PC-9 (cell line): ENCODE measurements around the gene NIPAL3.

ENCODE experiments used
- EZH2 ChIP-seq: fragments of 200-600 bp; sonication (generic); IDR thresholded peaks from 2 replicates; pipeline ENCODE4 v1.8.0; 2017; ENCODE audit warnings: antibody characterized with exemption, low read depth
- TF ChIP-seq, protein P1 (sequence below): fragments of 200-600 bp; sonication (generic); conservative IDR thresholded peaks from 2 replicates; pipeline ENCODE4 v1.6.1; 2017; ENCODE audit warnings: mixed run types, antibody characterized with exemption, mild to moderate bottlenecking, moderate library complexity

DNA sequence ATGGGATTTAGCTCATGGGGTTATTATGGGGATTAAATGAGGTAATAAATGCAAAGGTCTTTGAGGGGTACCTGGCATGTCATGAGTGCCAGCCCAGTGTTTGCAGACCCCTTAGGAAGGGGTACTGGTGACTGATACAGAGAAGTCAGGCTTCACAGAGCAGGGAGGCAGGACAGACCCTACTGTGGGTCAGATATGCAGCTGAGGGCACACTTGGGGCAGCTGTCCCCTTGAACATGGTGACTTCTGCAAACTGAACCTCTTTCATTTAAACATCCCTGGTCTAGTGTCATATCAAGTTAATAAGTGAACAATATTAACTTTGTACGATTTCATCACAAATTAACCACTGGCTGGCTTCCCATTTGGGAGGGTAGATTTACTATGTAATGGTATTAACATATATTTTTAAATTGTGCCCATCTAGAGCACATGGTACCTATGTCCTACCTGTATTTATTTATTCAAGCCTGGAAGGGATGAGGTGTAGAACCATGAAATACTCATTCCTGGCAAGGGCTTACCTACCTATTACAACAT, 27.9 kb upstream of the NIPAL3 start:
- TF ChIP-seq, protein P1, sequence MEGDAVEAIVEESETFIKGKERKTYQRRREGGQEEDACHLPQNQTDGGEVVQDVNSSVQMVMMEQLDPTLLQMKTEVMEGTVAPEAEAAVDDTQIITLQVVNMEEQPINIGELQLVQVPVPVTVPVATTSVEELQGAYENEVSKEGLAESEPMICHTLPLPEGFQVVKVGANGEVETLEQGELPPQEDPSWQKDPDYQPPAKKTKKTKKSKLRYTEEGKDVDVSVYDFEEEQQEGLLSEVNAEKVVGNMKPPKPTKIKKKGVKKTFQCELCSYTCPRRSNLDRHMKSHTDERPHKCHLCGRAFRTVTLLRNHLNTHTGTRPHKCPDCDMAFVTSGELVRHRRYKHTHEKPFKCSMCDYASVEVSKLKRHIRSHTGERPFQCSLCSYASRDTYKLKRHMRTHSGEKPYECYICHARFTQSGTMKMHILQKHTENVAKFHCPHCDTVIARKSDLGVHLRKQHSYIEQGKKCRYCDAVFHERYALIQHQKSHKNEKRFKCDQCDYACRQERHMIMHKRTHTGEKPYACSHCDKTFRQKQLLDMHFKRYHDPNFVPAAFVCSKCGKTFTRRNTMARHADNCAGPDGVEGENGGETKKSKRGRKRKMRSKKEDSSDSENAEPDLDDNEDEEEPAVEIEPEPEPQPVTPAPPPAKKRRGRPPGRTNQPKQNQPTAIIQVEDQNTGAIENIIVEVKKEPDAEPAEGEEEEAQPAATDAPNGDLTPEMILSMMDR = no peak
- TF ChIP-seq EZH2 = no peak
